GM11168 (cell line): ENCODE results near the gene PARS2.

ENCODE experiments used
- in situ Hi-C: fragments of 300-500 bp; cut with MboI; formaldehyde crosslinking; loops from one replicate; pipeline ENCODE4 v1.12.0; 2022; ENCODE audit warnings: low sequenced_read_pairs; ENCODE audit not compliant: unreplicated experiment

PARS2 gene

GRCh38 chr1:54764133-54764921 lies at the start of gene PARS2:
PARS2 (minus strand) TSS chr1:54764523; CDS start chr1:54759161, 5,362 bp downstream.
- in situ Hi-C loops, result no loop called here

GRCh38 chr1:54814126-54814498 lies 49.8 kb upstream of the PARS2 start:
- in situ Hi-C loops, result loop anchor here (5.0 kb wide), 1 partner anchor 147 kb away; no protein-coding TSS in a partner anchor

- in situ Hi-C loops, result loop anchor here (5.0 kb wide), 1 partner anchor 146 kb away; no protein-coding TSS in a partner anchor
These were observed 49.3 kb upstream of the PARS2 start for GRCh38 chr1:54813485-54814125.

- in situ Hi-C loops, result loop anchor here (5.0 kb wide), 1 partner anchor 146 kb away; no protein-coding TSS in a partner anchor
These were observed 48.6 kb upstream of the PARS2 start for GRCh38 chr1:54812801-54813484.

- in situ Hi-C loops, result loop anchor here (5.0 kb wide), 1 partner anchor 145 kb away; no protein-coding TSS in a partner anchor
These were observed 47.7 kb upstream of the PARS2 start for GRCh38 chr1:54811739-54812655.

- in situ Hi-C loops, result loop anchor here (5.0 kb wide), 1 partner anchor 144 kb away; no protein-coding TSS in a partner anchor
These were observed 46.7 kb upstream of the PARS2 start for GRCh38 chr1:54811066-54811465.

GRCh38 chr1:54810153-54810942 lies 46.0 kb upstream of the PARS2 start:
- in situ Hi-C loops, result loop anchor here (5.0 kb wide), 1 partner anchor 143 kb away; no protein-coding TSS in a partner anchor

GRCh38 chr1:54809496-54810074 lies 45.3 kb upstream of the PARS2 start:
- in situ Hi-C loops, result loop anchor here (5.0 kb wide), 1 partner anchor 142 kb away; no protein-coding TSS in a partner anchor

- in situ Hi-C loops, result no loop called here
These were observed 44.3 kb upstream of the PARS2 start for GRCh38 chr1:54808443-54809207.

GRCh38 chr1:54807756-54808155 lies 43.4 kb upstream of the PARS2 start:
- in situ Hi-C loops, result no loop called here

GRCh38 chr1:54806931-54807611 lies 42.7 kb upstream of the PARS2 start:
- in situ Hi-C loops, result no loop called here

GRCh38 chr1:54805981-54806381 lies 41.7 kb upstream of the PARS2 start:
- in situ Hi-C loops, result no loop called here

- in situ Hi-C loops, result no loop called here
These were observed 41.1 kb upstream of the PARS2 start for GRCh38 chr1:54805466-54805865.

- in situ Hi-C loops, result no loop called here
These were observed 40.3 kb upstream of the PARS2 start for GRCh38 chr1:54804471-54805132.

- in situ Hi-C loops, result no loop called here
These were observed 39.6 kb upstream of the PARS2 start for GRCh38 chr1:54803761-54804470.
